Erythroblast (primary cell): ENCODE data around the gene FERMT3.

Experiments
- GATA1 ChIP-seq: IDR thresholded peaks from 2 replicates; pipeline ENCODE4 v1.6.1; 2011; ENCODE audit warnings: low read depth, mild to moderate bottlenecking, control low read depth, low read length, moderate library complexity
- POLR2A ChIP-seq: IDR thresholded peaks from 2 replicates; pipeline ENCODE4 v1.6.1; 2011; ENCODE audit warnings: mild to moderate bottlenecking, low read length

DNA sequence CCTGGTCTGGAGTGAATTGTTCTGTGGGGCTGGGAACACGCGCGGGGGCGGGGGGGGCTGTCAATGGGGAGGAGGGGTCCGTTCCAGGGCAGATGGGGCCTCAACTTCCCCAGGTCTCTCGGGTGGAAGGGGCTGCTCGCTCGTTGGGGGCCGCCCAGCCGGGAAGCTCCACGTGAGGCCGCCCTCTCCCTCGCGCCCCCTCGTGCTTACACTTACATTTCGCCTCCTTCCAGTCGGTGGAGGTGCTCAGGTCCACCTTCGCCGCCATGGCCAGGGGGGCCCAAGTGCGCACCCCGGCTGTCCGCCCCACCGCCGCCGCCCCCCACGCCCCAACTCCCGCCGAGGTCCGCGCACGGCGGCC, 41.1 kb upstream of the FERMT3 start:
- TF ChIP-seq POLR2A (no peak), GATA1 (no peak)
